Heart right ventricle (tissue), 16 donors: Measurements from ENCODE around the gene ARPC1B. TPM values are rescaled to one million over a fixed set of nuclear protein-coding genes. Genes with fewer than 3 reads are reported as not detected.

ENCODE experiments used
- ATAC-seq, 8 donors: fragments of 200-7000 bp; cut with Tn5 transposase; one replicate each; pipeline ENCODE4 v1.9.1; 2020; ENCODE audit warnings: mild to moderate bottlenecking in 8 of 8, moderate library complexity in 8 of 8, moderate number of reproducible peaks in 1 of 8
- DNase-seq, 2 donors: peaks; one replicate each; pipeline ENCODE4 v3.0.0-alpha.2; 2020
- H3K27ac ChIP-seq, 10 donors: fragments of 200-600 bp; sonication (generic) in 2 of 10; one replicate each; pipeline versions ENCODE4 v1.5.0 to v1.8.0; 2020 to 2022; ENCODE audit warnings: mild to moderate bottlenecking in 3 of 10
- H3K27me3 ChIP-seq, 7 donors: fragments of 200-600 bp; one replicate each; pipeline ENCODE4 v1.8.0; 2021 to 2022; ENCODE audit warnings: mild to moderate bottlenecking in 2 of 7
- H3K36me3 ChIP-seq, 9 donors: fragments of 200-600 bp; sonication (generic) in 1 of 9; one replicate each; pipeline versions ENCODE4 v1.5.0 to v1.8.0; 2020 to 2022; ENCODE audit warnings: mild to moderate bottlenecking in 2 of 9
- H3K4me1 ChIP-seq, 9 donors: fragments of 200-600 bp; sonication (generic) in 1 of 9; one replicate each; pipeline versions ENCODE4 v1.5.0 to v1.8.0; 2020 to 2022; ENCODE audit warnings: mild to moderate bottlenecking in 4 of 9
- H3K4me3 ChIP-seq, 10 donors: fragments of 200-600 bp; sonication (generic) in 2 of 10; one replicate each; pipeline versions ENCODE4 v1.5.0 to v1.8.0; 2020 to 2022; ENCODE audit warnings: mild to moderate bottlenecking in 7 of 10, moderate library complexity in 2 of 10
- H3K9me3 ChIP-seq, 11 donors: fragments of 200-600 bp in 10 of 11; sonication (generic) in 2 of 11; one replicate each; pipeline versions ENCODE4 v1.5.0 to v1.8.0; 2013 to 2022; ENCODE audit warnings: mild to moderate bottlenecking in 2 of 11, control low read depth in 1 of 11, moderate library complexity in 1 of 11
- WGBS, 2 donors: extraction: QIAGEN DNeasy Blood & Tissue Kit; methylation state at CpG; one replicate each; pipeline ENCODE4 v1.1.7; 2013; ENCODE audit warnings: inconsistent platforms in 1 of 2; 5-methylcytosine and 5-hydroxymethylcytosine counted together
- intact Hi-C, 10 donors: fragments of 100-400 bp; cut with DNase I; formaldehyde crosslinking; loops; one replicate each; pipeline versions ENCODE4 v1.11.1 to v1.14.2; 2022
- polyA plus RNA-seq, 2 donors: library from polyadenylated mRNA; stranded (reverse); fragments of 200-250 nt; gene quantifications; one replicate each; pipeline ENCODE4 v1.2.3, GENCODE V29; 2013
- total RNA-seq, 10 donors: library from RNA; stranded (reverse); fragmentation: NEBNext Ultra II Directional in 3 of 10; extraction: Animal tissue kit (Norgen Biotek cat#: 25700) in 3 of 10; gene quantifications; one replicate each; pipeline versions ENCODE4 v1.2.1 to v1.2.4, GENCODE V29; 2021 to 2023
- TF ChIP-seq, protein P1 (sequence below), 9 donors: fragments of 200-600 bp; sonication (generic) in 2 of 9; IDR thresholded peaks; one replicate each; pipeline versions ENCODE4 v1.5.0 to v1.8.0; 2021 to 2022; ENCODE audit warnings: antibody characterized with exemption in 9 of 9, mild to moderate bottlenecking in 5 of 9, moderate library complexity in 1 of 9
- donor health status: Arrhythmogenic right ventricular cardiomyopathy.
- donor health status: ischemic (EF 13 %, LVEDD 7.1; RV severe dilation, severe dysfunction).
- donor health status: healthy with polysubstance abuse.
- donor health status: DM: no; HTN: yes; CAD: no.
- donor health status: DM: no; HTN: no; CAD: no.
- donor health status: ischemic (EF 25% LVEDD 6.9; RV normal size, moderate dysfunction).
- donor health status: ischemic (EF 25% LVEDD 5.7; RV mildly dilated, moderate dysfunction).
- donor health status: healthy.
- donor health status: DM: yes; HTN: yes; CAD: no.
- donor health status: Ischemic cardiomyopathy.
- donor health status: ischemic (EF 35%, LVEDD 5.7; RV mildly dilated, moderate dysfunction).
- donor health status: nonischemic (EF 11% LVEDD 7.7; RV severe dilation, severe dysfunction).
- donor health status: DM: yes; HTN: yes; CAD: no.
- donor health status: PGD.
- donor health status: ischemic (EF 29% LVEDD 5.4; RV normal size, mild dysfunction).
- donor health status: nonischemic (EF 23%, LVEDD 6.1; RV moderate dilation, normal function).

Gene ARPC1B
- total and polyA plus RNA-seq, 12 donors, result 16.2 to 161 (median 23.5) TPM

DNA sequence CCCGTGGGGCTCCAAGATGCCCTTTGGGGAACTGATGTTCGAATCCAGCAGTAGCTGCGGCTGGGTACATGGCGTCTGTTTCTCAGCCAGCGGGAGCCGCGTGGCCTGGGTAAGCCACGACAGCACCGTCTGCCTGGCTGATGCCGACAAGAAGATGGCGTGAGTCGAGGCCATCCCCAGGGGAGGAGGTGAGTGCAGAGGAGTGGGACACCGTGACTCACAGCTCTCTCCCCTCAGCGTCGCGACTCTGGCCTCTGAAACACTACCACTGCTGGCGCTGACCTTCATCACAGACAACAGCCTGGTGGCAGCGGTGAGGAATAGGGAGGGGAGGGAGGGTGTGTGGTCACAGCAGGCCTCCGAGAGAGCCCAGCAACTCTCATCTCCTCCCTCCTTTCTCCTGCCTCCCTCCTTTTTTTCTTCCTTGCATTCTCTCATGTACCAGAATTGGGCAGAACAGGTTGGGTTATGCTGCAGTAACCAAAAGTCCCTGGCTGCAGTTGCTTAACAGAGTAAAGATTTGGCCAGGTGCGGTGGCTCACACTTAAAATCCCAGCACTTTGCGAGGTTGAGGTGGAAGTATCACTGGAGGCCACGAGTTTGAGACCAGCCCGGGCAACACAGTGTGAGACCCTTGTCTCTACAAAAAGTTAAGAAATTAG, 16.5 kb downstream of the ARPC1B start:
- ATAC-seq (no peak), DNase-seq (no peak)
- peaks cover 0 to 99% (median 37%) of the 10 kb centered on the region in 9 donors for H3K36me3 ChIP-seq
- no peak overlapping the region for H3K27ac ChIP-seq
- H3K9me3 ChIP-seq, result no peaks in the 10 kb centered on the region
- no peaks in the 10 kb centered on the region for H3K27me3 ChIP-seq
- intact Hi-C loops, result no loop called here
- peaks cover 3 to 24% (median 21%) of the 10 kb centered on the region in 9 donors for H3K4me1 ChIP-seq
- 91 to 93% methylated on average over 23 of the region's 23 CpGs for WGBS, 2 donors
- TF ChIP-seq, protein P1, sequence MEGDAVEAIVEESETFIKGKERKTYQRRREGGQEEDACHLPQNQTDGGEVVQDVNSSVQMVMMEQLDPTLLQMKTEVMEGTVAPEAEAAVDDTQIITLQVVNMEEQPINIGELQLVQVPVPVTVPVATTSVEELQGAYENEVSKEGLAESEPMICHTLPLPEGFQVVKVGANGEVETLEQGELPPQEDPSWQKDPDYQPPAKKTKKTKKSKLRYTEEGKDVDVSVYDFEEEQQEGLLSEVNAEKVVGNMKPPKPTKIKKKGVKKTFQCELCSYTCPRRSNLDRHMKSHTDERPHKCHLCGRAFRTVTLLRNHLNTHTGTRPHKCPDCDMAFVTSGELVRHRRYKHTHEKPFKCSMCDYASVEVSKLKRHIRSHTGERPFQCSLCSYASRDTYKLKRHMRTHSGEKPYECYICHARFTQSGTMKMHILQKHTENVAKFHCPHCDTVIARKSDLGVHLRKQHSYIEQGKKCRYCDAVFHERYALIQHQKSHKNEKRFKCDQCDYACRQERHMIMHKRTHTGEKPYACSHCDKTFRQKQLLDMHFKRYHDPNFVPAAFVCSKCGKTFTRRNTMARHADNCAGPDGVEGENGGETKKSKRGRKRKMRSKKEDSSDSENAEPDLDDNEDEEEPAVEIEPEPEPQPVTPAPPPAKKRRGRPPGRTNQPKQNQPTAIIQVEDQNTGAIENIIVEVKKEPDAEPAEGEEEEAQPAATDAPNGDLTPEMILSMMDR (IDR thresholded peaks at IDR 0.05), result no peak
- no peak overlapping the region for H3K4me3 ChIP-seq

GRCh38 chr7:99392046-99392445, 17.5 kb downstream of the ARPC1B start:
- 89 to 95% methylated on average over 8 of the region's 8 CpGs for WGBS, 2 donors
- Histone ChIP-seq H3K27ac (peak overlapping the region in 3 of 10 donors; percentile 76 to 77 (median 77)), H3K36me3 (peaks cover 0 to 99% (median 34%) of the 10 kb centered on the region in 9 donors), H3K4me1 (peaks cover 3 to 24% (median 21%) of the 10 kb centered on the region in 9 donors), H3K27me3 (no peaks in the 10 kb centered on the region), H3K9me3 (no peaks in the 10 kb centered on the region), H3K4me3 (peak overlapping the region in 6 of 10 donors; percentile 41 to 66 (median 63))
- TF ChIP-seq, protein P1 (IDR thresholded peaks at IDR 0.05), result no peak
- intact Hi-C loops, result no loop called here
- no peak for DNase-seq
- no peak for ATAC-seq

DNA sequence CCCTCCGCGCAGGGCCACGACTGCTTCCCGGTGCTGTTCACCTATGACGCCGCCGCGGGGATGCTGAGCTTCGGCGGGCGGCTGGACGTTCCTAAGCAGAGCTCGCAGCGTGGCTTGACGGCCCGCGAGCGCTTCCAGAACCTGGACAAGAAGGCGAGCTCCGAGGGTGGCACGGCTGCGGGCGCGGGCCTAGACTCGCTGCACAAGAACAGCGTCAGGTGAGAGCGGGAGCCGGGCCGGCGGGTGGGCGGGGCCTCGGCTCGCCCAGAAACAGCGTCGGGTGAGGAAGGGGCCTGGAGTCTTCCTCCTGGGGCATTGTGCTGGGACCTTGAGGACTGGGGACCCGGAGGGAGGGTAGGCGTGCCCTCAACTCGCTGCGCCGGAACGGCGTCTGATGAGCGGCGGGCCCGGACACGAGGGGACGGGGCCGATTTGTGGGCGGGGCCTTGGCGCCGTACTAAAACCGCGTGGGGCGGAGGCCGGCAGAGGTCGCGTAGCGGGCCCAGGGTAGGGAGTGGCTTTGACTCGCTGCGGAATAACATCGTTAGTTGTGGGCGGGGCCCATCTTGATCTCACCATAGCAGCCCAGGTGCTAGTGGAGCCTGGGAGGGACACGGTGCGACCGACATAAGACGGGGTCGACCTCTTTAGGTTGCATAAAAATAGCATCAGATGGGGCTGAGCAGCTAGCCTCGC, 18.3 kb downstream of the ARPC1B start:
- Histone ChIP-seq H3K27me3 (no peaks in the 10 kb centered on the region), H3K9me3 (no peaks in the 10 kb centered on the region)

More for the DNA sequence above, 18.3 kb downstream of the ARPC1B start:
- DNase-seq, result peak; percentile 80
- H3K36me3 ChIP-seq, result peaks cover 0 to 99% (median 36%) of the 10 kb centered on the region in 9 donors
- peaks cover 3 to 24% (median 21%) of the 10 kb centered on the region in 9 donors for H3K4me1 ChIP-seq
- ATAC-seq, result peak; percentile 77 to 90 (median 86)
- 2 to 4% methylated on average over 68 of the region's 68 CpGs for WGBS, 2 donors
- intact Hi-C loops, result loop anchor here in 1 of 10 donors (1.0 kb wide), 1 partner anchor 40 kb away; no protein-coding TSS in a partner anchor
- TF ChIP-seq, protein P1 (IDR thresholded peaks at IDR 0.05), result peak in 4 of 9 donors; percentile 8 to 28 (median 16)
- peak overlapping the region; percentile 20 to 85 (median 60) for H3K4me3 ChIP-seq
- H3K27ac ChIP-seq, result peak overlapping the region; percentile 13 to 77 (median 73)
